Measurements from ENCODE around the gene YDJC. TPM values are rescaled to one million over a fixed set of nuclear protein-coding genes. Genes with fewer than 3 reads are reported as not detected.
"Not testable (repeated sequence)": the region's sequence is repeated elsewhere in the genome, so short reads cannot be mapped to it uniquely, and the experiment has no call there.

Gene YDJC
- total RNA-seq, 2 experiments from 2014 or later, result 50.3 to 53.2 TPM

GRCh38 chr22:21650280-21650679 lies 20.5 kb upstream of the YDJC start:
- Mint-ChIP-seq H3K27me3 (ENCODE audit: low read depth) (no peaks in the 10 kb centered on the region), H3K27ac (no peak overlapping the region), H3K4me1 (ENCODE audit: low read depth) (peaks cover 25% of the 10 kb centered on the region), H3K4me3 (no peak overlapping the region), H3K9me3 (no peaks in the 10 kb centered on the region), H3K36me3 (ENCODE audit: low read depth) (peaks cover 25% of the 10 kb centered on the region)
- intact Hi-C loops (cut with micrococcal nuclease), result loop anchor here (5.0 to 10.0 kb wide), 2 partner anchors 33 to 55 kb away; no protein-coding TSS in a partner anchor
- no peak for DNase-seq
- CTCF ChIA-PET, result interaction anchor here (12.4 kb wide), 1 partner anchor 22 kb away, joined by 208 read pairs; the partner anchor contains the start of genes CCDC116 and YDJC

GRCh38 chr22:21646608-21647590 lies 17.1 kb upstream of the YDJC start:
- Mint-ChIP-seq H3K4me1 (ENCODE audit: low read depth) (peaks cover 37% of the 10 kb centered on the region), H3K27ac (no peak overlapping the region), H3K4me3 (no peak overlapping the region), H3K27me3 (ENCODE audit: low read depth) (no peaks in the 10 kb centered on the region), H3K9me3 (no peaks in the 10 kb centered on the region), H3K36me3 (ENCODE audit: low read depth) (peaks cover 33% of the 10 kb centered on the region)
- intact Hi-C loops (cut with micrococcal nuclease), result no loop called here
- CTCF ChIA-PET, result interaction anchor here (0.7 to 12.4 kb wide), 13 partner anchors 10 to 80 kb away, joined by 3 to 208 read pairs (median 5); partner anchors contain the start of genes CCDC116 and YDJC
- DNase-seq, result peak; percentile 91

- H3K9me3 Mint-ChIP-seq, result not testable (repeated sequence)
- CTCF ChIA-PET, result interaction anchor here (1.0 to 12.4 kb wide), 6 partner anchors 9 to 269 kb away, joined by 3 to 208 read pairs (median 6); partner anchors contain the start of genes CCDC116 and YDJC
- peaks cover 34% of the 10 kb centered on the region for H3K4me1 Mint-ChIP-seq (ENCODE audit: low read depth)
Measured at GRCh38 chr22:21645513-21645912, 15.7 kb upstream of the YDJC start.

GRCh38 chr22:21643533-21644357 lies 13.9 kb upstream of the YDJC start:
- intact Hi-C loops (cut with micrococcal nuclease), result loop anchor here (1.0 kb wide), 1 partner anchor 13 kb away; no protein-coding TSS in a partner anchor
- Mint-ChIP-seq H3K27ac (peak overlapping the region; percentile 73), H3K4me1 (ENCODE audit: low read depth) (peaks cover 30% of the 10 kb centered on the region), H3K36me3 (ENCODE audit: low read depth) (peaks cover 25% of the 10 kb centered on the region), H3K4me3 (peak overlapping the region; percentile 90), H3K27me3 (ENCODE audit: low read depth) (no peaks in the 10 kb centered on the region), H3K9me3 (no peaks in the 10 kb centered on the region)
- CTCF ChIA-PET, result interaction anchor here (1.2 to 12.4 kb wide), 7 partner anchors 13 to 71 kb away, joined by 3 to 208 read pairs (median 7); partner anchors contain the start of genes CCDC116 and YDJC
- DNase-seq, result peak; percentile 25

More at GRCh38 chr22:21645513-21645912, 15.7 kb upstream of the YDJC start:
- H3K4me3 Mint-ChIP-seq; H3K27ac Mint-ChIP-seq; H3K27me3 Mint-ChIP-seq (ENCODE audit: low read depth); intact Hi-C loops (cut with micrococcal nuclease); DNase-seq: not testable (repeated sequence)
- H3K36me3 Mint-ChIP-seq (ENCODE audit: low read depth), result peaks cover 33% of the 10 kb centered on the region

- Mint-ChIP-seq H3K9me3 (no peaks in the 10 kb centered on the region), H3K27me3 (ENCODE audit: low read depth) (no peaks in the 10 kb centered on the region), H3K36me3 (ENCODE audit: low read depth) (peaks cover 24% of the 10 kb centered on the region), H3K4me3 (peak overlapping the region; percentile 90), H3K27ac (peak overlapping the region; percentile 73), H3K4me1 (ENCODE audit: low read depth) (peaks cover 30% of the 10 kb centered on the region)
- peak; percentile 81 for DNase-seq
- intact Hi-C loops (cut with micrococcal nuclease), result loop anchor here (1.0 kb wide), 2 partner anchors 9 to 13 kb away; no protein-coding TSS in a partner anchor
- CTCF ChIA-PET, result interaction anchor here (0.6 to 12.4 kb wide), 13 partner anchors 10 to 172 kb away, joined by 3 to 208 read pairs (median 4); partner anchors contain the start of genes CCDC116 and YDJC
Measured at GRCh38 chr22:21642584-21643448, 13.0 kb upstream of the YDJC start.

GRCh38 chr22:21641789-21642583 lies 12.2 kb upstream of the YDJC start, which contains the start of gene SDF2L1:
TSS of gene SDF2L1 (plus strand) at chr22:21642302. CDS start at chr22:21642337, 35 bp downstream.
- H3K4me1 Mint-ChIP-seq (ENCODE audit: low read depth), result peaks cover 30% of the 10 kb centered on the region
- intact Hi-C loops (cut with micrococcal nuclease), result loop anchor here (1.0 kb wide), 1 partner anchor 10 kb away; no protein-coding TSS in a partner anchor
- no peaks in the 10 kb centered on the region for H3K9me3 Mint-ChIP-seq
- peaks cover 23% of the 10 kb centered on the region for H3K36me3 Mint-ChIP-seq (ENCODE audit: low read depth)
- peak within 1 kb of the TSS; percentile 90 for H3K4me3 Mint-ChIP-seq
- CTCF ChIA-PET, result interaction anchor here (0.6 to 12.4 kb wide), 13 partner anchors 11 to 173 kb away, joined by 3 to 208 read pairs (median 4); partner anchors contain the start of genes CCDC116 and YDJC
- peak; percentile 99 for DNase-seq
- H3K27ac Mint-ChIP-seq, result peak within 1 kb of the TSS; percentile 73
- no peaks in the 10 kb centered on the region for H3K27me3 Mint-ChIP-seq (ENCODE audit: low read depth)

- H3K27me3 Mint-ChIP-seq (ENCODE audit: low read depth), result no peaks in the 10 kb centered on the region
- H3K9me3 Mint-ChIP-seq, result no peaks in the 10 kb centered on the region
Measured at GRCh38 chr22:21641417-21641788, 11.6 kb upstream of the YDJC start.

GRCh38 chr22:21640810-21641209 lies 11.0 kb upstream of the YDJC start:
- intact Hi-C loops (cut with micrococcal nuclease), result no loop called here
- no peak for DNase-seq
- Mint-ChIP-seq H3K4me3 (peak overlapping the region; percentile 90), H3K27ac (no peak overlapping the region), H3K36me3 (ENCODE audit: low read depth) (peaks cover 15% of the 10 kb centered on the region), H3K9me3 (no peaks in the 10 kb centered on the region), H3K4me1 (ENCODE audit: low read depth) (peaks cover 22% of the 10 kb centered on the region), H3K27me3 (ENCODE audit: low read depth) (no peaks in the 10 kb centered on the region)
- CTCF ChIA-PET, result interaction anchor here (12.4 kb wide), 1 partner anchor 12 kb away, joined by 208 read pairs; the partner anchor contains the start of genes CCDC116 and YDJC

More at GRCh38 chr22:21641417-21641788, 11.6 kb upstream of the YDJC start:
- peaks cover 26% of the 10 kb centered on the region for H3K4me1 Mint-ChIP-seq (ENCODE audit: low read depth)
- intact Hi-C loops (cut with micrococcal nuclease), result no loop called here
- peaks cover 19% of the 10 kb centered on the region for H3K36me3 Mint-ChIP-seq (ENCODE audit: low read depth)
- peak overlapping the region; percentile 30 for H3K27ac Mint-ChIP-seq
- H3K4me3 Mint-ChIP-seq, result peak overlapping the region; percentile 90
- no peak for DNase-seq
- CTCF ChIA-PET, result interaction anchor here (1.0 to 12.4 kb wide), 3 partner anchors 13 to 38 kb away, joined by 3 to 208 read pairs (median 3); partner anchors contain the start of genes CCDC116 and YDJC

- DNase-seq, result no peak
- Mint-ChIP-seq H3K4me3 (no peak overlapping the region), H3K9me3 (no peaks in the 10 kb centered on the region), H3K27me3 (ENCODE audit: low read depth) (no peaks in the 10 kb centered on the region), H3K27ac (no peak overlapping the region), H3K4me1 (ENCODE audit: low read depth) (peaks cover 20% of the 10 kb centered on the region), H3K36me3 (ENCODE audit: low read depth) (peaks cover 11% of the 10 kb centered on the region)
- intact Hi-C loops (cut with micrococcal nuclease), result no loop called here
- CTCF ChIA-PET, result interaction anchor here (12.4 kb wide), 1 partner anchor 11 kb away, joined by 208 read pairs; the partner anchor contains the start of genes CCDC116 and YDJC
Measured at GRCh38 chr22:21639359-21639758, 9.5 kb upstream of the YDJC start.

- H3K36me3 Mint-ChIP-seq (ENCODE audit: low read depth); H3K4me3 Mint-ChIP-seq; DNase-seq; H3K4me1 Mint-ChIP-seq (ENCODE audit: low read depth); H3K27me3 Mint-ChIP-seq (ENCODE audit: low read depth); H3K27ac Mint-ChIP-seq; H3K9me3 Mint-ChIP-seq; intact Hi-C loops (cut with micrococcal nuclease): not testable (repeated sequence)
- CTCF ChIA-PET, result interaction anchor here (1.8 kb wide), 1 partner anchor 9 kb away, joined by 6 read pairs; no protein-coding TSS in a partner anchor
Measured at GRCh38 chr22:21637450-21637849, 7.6 kb upstream of the YDJC start.
